ENCODE measurements around the gene BEX1. TPM values are rescaled to one million over a fixed set of nuclear protein-coding genes. Genes with fewer than 3 reads are reported as not detected.

Gene BEX1
- total RNA-seq: 0.89 and 3.8 TPM in 2 replicates

DNA sequence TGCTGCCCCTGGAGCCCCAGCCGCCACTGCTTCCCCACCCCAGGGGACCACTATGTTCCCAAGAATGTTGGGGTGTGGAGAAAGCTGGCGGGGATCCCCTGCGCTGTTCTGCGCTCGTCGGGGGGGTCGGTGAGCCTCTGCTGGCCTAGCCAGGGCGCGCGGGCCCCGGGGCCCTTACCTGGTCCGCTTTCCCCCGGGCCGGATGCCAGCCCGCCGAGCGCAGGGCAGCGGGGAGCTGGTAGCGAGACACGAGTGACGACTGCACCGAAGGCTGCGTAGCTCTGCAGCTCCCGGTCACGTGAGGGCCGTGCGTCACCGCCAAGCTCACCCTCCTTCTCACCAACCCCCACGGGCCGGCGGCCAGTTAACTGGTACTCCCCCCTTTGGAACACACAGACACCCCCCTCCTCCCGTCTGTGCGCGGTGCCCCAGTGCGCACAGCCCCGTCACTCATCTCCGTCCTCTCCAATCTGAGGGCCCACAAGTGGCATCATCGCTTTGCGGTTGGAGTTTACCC lies at the start of gene BEX1:
TSS of gene BEX1 (minus strand) at position 254 of the 517 bp plus-strand sequence. CDS start 897 bp downstream, outside the sequence.

DNA sequence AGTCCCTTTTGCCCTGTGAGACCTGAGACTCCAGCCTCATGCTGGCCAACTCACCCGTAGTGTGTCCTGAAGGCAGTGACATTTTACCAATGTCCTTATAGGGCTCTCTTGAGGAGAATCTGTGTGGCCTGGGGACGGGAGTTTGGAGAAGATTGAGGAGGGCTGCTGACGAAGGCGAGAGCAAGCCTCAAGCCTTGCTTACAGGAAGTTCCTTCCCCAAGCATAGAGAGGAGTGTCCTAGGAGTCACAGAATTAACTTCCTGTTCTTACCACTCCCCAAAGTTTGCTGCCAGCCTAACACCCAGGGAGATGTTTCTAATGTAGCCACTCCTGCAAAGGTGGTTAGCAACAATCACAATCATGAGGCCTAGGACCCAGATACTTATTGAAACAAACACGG lies 29.0 kb upstream of the BEX1 start, which contains the start of gene NXF3:
TSS of gene NXF3 (minus strand) at position 202 of the 400 bp plus-strand sequence. CDS start at position 82, 120 bp downstream.

Other genes with a start within 250 kb of the BEX1 start
- gene RAB40AL, start 126.9 kb downstream of the BEX1 start, total RNA-seq: 0.30 and 0.69 TPM in 2 replicates
- gene NXF3, start 29.0 kb upstream of the BEX1 start, total RNA-seq: not detected in 2 replicates
- gene BEX4, start 150.9 kb upstream of the BEX1 start, total RNA-seq: 11.9 and 24.1 TPM in 2 replicates
- 112 and 150 TPM in 2 replicates for gene TCEAL8, start 191.0 kb upstream of the BEX1 start, total RNA-seq
- not detected in 2 replicates for gene TCEAL5, start 212.6 kb upstream of the BEX1 start, total RNA-seq
- 0.18 and 0.89 TPM in 2 replicates for gene BEX2, start 246.8 kb upstream of the BEX1 start, total RNA-seq

Data from smooth muscle cell of the umbilical artery (primary cell).